SW 1271 (cell line): ENCODE data around the gene CNKSR3.
"Not testable (repeated sequence)": the region's sequence is repeated elsewhere in the genome, so short reads cannot be mapped to it uniquely, and the experiment has no call there.

Experiments used
- DNase-seq, 2 experiments: peaks; one replicate each; lab custom pipeline; 2025; lab: John Stamatoyannopoulos, UW

Gene CNKSR3

DNA sequence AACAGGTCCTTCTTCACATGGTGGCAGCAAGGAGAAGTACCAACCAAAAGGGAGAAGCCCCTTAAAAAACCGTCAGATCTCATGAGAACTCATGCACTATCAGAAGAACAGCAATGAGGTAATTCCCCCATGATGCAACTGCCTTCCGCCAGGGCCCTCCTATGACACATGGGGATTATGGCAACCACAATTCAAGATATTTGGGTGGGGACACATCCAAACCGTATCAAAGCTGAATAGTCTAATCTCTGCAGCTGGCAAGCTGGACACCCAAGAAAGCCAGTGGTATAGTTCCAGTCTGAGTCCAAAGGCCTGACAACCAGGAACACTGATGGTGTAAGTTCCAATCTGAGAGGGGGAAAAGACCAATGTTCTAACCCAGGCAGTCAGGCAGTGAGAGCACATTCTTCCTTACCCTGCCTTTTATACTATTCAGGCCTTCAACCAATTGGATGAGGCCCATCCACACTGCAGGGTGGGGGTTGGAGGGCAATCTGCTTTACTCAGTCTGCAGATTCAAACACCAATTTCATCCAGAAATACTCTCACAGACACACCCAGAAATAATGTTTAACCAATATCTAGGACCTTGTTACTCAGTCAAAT, 17.9 kb upstream of the CNKSR3 start:
- DNase-seq, result no peak

DNA sequence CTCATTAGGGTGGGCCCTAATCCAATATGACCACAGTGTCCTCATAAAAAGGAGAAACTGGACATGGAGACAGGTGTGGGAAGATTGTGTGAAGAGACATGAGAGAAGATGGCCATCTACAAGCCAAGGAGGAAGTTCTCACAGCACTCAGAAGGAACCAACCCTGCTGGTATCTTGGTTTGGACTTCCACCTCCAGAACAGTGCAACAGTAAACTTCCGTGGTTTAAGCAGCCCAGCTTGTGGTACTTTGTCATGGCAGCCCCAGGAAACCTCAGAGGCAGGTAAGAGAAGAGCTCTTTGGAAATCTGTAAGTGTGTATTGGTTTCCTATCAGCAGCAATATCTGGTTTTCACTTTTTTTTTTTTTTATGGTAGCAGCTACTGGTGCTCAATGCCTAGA, 16.5 kb upstream of the CNKSR3 start:
- no peak for DNase-seq

DNA sequence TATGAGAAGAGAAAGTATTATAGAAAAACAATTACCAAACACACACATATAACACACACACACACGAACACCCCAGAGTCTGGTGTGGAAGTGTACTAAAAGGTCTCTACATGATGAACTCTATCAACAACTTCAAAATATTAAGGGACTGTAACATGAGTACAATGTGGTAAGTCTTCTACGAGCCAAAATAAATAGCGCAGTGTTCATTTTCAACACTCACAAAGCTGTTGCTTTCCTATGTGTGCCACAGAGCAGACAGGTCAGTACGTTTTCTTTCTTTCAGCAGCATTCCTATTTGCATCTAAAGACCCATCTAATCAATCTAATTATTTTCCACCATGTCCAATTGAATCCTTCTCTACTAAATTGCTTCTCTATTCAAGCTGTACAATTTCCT, 12.1 kb upstream of the CNKSR3 start:
- DNase-seq, result no peak

DNA sequence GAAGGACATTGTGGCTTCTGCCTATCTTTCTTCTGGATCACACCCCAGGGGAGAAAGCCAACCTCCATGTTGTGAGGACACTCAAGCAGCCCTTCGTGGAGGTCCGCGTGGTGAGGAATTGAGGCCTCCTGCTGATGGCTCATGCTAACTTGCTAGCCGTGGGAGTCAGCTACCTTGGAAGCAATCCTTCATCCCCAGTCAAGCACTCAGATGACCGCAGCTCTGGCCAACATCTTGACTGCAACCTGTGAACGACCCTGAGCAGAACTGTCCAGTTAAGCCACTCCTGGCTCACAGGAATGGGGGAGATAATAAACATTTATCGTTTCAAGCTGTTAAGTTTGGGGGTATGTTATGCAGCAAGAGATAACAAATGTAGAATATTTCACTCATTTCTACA, 10.9 kb upstream of the CNKSR3 start:
- DNase-seq, result no peak

DNA sequence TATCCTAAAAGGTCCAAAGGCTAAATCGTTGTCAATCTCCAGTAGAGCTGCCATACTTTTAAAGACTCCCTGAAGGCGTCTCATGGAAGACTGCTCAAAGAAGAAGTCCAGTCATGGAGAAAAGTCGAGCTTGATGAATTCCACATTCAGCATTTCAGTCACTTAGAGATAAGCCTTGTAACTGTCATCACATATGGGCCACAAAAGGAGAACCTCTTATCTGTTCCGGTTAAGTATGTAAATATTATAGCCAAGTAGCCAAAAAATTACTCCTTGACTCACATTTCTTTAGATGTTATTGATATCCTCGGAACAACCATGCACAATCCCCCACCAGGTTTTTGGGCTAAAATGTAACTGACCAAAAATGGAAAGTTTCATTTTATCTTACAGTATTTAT, 9.8 kb upstream of the CNKSR3 start:
- DNase-seq, result no peak

DNA sequence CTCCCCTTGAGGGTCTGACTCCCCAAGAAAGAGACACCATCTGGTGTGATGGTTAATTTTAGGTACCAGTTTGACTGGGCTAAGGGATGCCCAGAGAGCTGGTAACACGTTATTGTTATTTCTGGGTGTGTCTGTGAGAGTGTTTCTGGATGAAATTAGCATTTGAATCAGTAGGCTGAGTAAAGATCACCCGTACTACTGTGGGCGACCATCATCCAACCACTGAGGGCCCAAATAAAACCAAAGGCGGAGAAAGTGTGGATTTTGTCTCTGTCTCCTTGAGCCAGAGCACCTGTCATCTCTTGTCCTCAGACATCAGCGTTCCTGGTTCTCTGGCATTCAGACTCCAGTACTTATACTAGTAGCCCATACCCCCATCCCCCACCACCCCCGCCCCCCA, 7.9 kb upstream of the CNKSR3 start:
- no peak for DNase-seq

DNA sequence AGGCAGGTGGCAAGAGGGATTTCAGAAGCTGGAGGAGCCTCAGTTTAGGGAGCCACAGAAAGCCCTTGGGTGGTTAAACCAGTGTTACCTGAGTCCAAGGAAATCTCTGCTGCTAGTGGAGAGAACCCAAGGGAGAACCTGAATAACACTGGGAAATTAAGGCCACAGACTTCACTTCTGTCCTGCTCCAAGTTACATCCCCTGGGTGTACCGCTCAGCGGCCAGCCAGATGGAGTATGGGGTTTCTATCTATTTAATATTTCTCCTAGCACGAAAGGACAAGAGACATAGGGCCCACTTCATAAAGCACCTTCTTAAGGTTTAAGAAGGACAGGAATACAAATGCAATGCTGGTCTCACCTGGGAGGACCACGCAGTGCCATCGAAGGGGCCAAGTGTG, 5.8 kb upstream of the CNKSR3 start:
- no peak for DNase-seq

DNA sequence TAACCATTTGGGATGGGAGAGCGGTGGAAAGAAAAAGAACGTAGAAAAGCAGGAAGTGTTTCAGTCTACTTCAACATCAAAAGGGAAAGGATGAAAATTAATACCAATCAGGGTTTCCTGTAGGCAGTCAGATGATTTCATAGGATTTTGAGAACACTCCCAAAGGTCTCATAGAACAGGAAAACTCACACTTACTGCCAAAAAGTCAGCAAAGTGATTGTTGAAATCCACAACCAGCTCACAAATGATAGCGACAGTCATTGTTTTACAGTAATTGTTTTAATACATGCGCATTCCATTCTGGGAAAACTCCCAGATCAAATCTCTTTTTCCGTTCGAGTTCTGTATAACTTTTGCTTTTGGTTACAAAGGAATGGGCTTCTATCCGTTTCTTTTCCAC, 5.3 kb upstream of the CNKSR3 start:
- no peak for DNase-seq

DNA sequence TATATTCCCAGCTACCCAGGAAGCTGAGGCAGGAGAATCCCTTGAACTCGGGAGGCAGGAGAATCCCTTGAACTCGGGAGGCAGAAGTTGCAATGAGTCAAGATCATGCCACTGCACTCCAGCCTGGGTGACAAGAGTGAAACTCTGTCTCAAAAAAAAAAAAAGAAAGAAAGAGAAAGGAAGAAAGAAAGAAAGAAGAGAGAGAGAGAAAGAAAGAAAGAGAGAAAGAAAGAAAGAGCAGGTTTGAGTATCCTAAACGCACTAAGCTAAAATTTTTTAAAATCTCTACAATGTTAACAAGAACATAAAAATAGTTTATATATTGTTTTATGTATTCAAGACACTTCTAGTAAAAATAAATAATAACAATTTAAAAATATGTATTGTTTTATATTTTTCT, 4.6 kb upstream of the CNKSR3 start:
- DNase-seq, result not testable (repeated sequence)

DNA sequence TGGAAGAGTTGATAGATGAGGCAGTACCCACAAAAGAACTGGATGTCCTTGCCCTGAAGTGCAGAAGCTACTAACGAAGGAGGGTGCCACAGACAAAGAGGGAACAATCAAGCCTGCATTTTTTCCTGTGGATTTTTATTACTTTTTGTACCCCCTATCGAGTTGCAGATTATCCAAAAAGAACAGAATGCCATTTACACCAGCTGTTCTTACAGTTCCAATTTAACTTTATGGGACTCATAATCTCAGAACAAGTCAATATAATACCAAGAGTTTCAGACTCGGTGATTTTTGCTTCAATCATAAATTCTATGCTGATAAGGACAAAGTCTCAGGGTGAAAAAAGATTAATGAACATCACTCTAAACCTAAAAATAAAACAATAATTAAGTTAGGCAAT, 4.0 kb upstream of the CNKSR3 start:
- no peak for DNase-seq

DNA sequence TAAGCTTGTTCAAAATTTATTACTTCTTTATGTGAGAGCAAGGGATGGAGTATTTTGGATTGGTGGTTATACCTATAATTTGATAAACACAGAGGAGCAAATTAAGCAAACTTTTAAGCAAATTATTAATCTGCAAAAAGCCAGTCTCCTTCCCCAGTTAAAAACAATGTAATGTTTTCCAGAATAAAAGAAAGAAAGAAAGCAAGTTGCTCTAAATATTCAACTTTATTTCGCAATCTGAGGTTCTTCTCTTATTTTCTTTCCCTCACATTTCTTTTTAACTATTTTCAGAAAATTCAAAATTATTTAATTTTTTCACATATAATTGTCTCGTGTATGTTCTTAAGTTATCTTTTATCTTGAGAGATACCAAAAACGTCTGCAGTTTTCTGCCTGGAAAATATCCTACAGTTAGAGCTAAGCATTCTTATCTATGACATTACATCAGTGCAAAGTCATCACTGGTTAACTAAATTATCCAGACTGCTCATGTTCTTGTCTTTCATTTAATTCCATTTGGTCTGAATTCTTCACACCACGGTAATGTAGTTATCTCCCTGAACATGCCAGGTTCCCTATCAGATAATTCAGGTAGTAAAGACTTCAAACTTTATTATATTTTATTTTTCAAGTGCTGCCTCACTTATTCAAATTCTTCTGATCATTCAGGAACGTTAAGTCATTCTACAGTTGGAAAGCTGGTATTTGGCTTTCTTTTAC, 3.3 kb upstream of the CNKSR3 start:
- DNase-seq, result no peak

DNA sequence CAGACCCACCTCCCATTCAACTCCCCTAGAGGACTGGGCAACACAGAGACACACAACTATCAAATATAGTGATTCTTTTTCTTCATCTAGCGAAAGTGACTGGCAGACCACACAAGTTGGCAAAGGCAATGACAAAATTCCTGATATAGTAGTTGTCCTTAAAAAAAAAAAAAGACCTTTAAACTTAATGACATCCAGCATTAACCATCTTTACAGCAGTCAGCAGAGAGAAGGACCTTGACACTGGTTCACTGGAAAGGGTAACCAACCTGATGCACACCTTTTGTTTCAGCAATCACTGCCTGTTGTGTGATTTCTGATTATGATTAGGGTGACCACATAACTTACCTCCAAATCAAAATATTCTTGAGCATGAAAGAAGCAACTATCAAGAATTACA, 1.7 kb upstream of the CNKSR3 start:
- DNase-seq, result no peak

DNA sequence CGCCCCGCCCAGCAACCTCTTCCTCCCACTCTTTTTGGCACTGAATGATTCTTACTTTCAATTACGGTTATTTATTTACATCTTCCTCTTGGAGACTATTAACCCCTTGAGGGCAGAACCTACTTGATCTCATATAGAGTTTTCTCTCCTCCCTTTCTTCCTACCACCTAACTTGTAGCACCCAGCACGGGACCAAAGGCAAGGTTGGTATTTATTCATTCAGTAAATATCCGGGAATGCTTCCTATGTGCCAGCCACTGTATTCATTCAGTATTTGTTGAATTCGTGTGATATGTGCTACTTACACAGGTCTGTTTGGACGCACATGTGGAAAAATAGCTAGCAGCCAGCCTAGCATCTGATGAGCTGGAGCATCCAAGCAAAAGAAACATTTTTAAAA, 1.3 kb upstream of the CNKSR3 start:
- DNase-seq, result no peak

DNA sequence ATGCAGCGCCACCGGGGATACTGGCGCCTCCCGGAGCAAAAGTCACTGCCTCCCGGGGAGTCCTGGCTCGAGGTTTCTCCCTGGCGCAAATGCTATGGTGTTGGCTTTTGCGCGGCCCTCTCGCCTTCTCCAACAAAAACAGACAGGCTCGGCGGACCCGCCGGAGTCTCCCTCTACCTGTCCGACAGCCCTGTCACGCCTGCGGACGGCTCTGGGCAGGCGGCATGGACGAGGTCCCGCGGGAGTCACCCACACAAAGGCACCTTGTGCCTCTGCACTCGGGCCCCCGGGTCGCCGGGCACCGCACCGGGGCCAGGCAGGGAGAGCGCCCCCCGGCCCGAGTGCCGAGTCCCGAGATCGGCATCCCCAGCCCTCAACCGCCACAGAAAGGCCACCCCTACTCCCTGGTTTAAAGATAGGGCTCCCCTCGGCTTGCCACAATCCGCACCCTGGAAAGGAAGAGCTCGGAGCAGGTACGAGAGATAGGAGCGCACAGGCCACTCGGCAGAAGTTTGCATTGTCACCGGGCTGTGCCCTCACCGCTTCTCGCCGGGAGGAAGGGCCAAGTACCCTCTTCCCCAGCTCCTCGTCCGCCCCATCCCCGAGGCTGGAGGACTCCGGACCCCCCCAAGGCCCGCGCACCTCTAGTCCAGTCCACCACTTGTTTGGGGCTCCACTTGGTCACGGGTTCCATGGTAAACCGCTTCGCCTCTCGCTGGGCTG, 903 bp downstream of the CNKSR3 start:
- DNase-seq, result peak in 1 of 2 experiments; percentile 49

DNA sequence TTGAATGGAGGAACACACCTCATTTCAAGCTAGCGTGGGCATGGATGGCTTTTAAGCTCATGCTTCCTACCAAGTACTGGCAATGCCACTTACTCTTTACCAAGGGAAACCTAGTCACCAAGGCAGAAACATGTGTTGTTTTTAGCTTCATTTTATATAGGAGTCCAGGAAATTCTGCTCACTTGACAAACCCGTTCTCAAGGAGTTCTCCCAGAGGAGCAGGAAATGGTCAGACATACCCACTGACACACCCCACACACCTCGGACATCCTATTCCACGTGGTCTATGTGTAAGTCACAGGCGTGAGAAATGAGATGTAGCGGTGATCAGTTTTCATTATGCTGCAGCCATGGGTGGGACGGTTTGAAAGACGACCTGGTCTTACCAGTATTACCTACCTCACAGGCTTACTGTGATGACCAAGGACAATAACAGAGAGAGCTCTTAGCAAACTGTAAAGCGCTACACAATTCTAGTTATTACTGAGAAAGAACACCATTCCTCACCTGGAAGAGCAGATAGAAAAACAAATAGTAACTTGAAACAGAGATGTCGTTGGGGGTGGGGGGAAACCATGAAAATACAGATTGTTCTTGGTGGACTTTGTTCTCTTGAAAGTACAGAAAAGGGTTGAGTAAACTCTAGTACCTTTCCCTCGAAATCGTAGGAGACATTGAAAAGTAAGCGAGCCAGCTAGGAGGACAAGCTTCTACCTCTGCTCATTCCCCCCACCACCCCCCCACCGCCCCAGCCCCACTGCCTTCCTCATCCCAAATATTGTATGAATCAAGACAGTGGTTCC, 1.7 kb downstream of the CNKSR3 start:
- no peak for DNase-seq

DNA sequence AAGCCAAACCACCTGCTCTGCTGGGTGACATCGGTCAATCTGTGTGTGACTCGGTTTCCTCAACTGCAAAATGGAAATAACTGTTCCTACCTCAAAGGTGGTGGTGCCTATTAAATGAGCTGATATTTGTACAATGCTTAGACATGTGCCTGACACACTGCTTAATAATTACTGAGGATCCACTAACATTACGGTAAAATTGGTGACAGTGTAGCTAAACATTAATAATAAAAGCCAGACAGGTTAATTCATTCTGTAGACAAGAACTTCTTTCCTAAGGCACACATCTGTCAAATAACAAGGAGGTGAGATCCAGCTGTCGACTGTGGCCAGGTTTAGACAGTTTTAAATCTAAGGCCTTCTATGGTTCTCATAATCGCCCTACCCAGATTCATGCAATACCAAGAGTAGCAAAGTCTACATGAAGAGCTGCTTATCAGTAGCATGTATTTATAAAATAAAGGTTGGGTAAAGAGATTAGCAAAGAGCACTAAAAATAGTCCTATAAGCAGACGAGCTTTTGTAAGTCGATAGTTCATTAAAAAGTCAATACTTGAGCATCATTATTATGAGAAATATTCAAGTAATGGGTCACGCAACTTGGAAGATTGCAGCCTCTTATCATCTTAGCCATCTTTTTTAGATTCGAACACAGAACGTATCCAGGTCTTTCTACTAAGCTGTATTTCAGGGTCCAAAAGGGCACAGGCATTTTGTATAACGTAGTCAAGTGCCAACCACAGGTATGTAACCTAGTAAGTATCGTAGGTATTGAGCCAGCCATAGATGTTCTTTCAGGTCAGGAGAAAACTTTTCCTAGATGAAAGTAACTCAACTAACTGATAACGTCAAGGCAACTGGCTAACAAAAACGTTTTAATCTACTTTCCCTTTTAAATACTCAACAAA, 3.2 kb downstream of the CNKSR3 start:
- DNase-seq, result no peak

DNA sequence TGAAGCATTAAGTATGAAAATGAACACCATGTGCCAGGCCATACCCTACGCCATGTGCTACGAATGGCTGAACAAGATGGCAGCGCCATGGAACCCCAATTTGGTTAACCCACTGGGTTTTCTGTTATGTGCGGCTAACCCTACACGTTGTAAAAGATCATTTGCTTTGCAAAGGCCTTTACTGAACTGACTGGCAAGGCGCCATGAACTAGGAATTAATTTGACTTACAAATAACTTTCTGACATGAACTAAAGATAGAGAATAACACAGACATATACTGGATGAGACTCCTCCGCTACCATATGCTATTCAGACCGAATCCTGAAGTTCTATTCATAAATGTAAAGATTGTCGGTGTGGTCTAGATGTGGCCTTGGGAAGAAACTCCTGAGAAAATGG, 3.9 kb downstream of the CNKSR3 start:
- no peak for DNase-seq

DNA sequence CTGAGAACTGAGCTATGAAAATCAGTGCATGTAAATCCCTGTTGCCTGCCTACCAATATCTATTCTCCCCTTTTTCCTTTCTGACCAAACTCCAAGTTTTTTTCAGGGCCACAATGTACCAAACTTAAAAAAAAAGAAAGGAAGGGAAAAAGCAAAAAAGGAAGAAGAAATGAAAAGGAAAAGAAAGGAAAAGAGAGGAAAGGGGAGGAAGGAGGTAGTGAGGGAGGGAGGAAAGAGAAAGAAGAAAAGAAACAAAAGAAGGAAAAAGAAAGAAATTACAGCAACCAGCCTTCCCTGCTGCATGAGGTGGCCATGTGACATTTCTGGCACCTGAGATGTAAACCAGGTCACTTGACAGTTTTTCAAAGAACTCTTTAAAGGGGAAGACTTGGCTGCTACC, 4.4 kb downstream of the CNKSR3 start:
- no peak for DNase-seq

DNA sequence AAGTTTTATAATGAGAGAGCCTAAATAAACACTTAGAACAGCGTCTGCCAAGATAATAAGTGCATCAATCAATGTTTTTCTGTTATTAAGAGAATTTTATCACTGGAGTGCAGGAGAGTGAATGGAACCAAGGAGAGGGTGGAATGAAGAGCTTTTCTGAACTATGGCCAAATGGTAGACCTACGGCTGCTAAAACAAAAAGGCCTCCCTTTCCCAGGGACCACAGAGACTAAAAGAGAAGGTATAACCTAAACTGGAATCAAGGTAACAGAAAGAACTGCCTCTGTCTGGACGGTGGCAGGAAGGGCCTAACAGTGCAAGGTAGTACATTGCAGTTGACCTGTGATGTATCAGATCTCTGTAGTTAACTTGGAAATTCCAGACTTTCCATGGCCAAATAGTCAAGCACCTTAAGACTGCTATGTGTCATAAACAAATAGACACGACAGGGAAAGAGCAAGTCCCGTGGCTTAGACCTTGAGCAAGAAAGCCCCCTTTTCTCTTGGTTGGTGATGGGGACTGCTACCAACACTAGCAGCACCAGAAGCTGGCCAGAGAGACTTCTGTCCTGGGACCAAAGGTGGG, 5.5 kb downstream of the CNKSR3 start:
- DNase-seq, result no peak

DNA sequence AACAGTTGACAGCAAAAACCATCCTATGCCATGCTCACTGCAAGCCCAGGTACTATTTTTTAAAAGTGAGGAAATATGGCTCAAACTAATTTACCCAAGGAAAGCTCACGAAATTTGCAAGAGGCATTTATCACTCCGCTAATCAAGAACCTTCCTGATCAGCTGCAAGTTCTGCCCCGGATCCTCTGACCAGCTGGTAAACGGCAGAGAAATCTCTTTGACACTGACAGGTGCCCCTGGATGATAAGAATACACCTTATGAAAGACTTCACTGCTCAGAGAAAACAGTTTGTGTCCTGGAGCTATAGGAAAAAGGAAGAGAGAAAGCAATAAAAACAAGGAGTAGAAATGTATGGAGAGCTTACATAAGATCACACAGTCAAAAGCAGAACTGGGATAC, 6.4 kb downstream of the CNKSR3 start:
- DNase-seq, result no peak

DNA sequence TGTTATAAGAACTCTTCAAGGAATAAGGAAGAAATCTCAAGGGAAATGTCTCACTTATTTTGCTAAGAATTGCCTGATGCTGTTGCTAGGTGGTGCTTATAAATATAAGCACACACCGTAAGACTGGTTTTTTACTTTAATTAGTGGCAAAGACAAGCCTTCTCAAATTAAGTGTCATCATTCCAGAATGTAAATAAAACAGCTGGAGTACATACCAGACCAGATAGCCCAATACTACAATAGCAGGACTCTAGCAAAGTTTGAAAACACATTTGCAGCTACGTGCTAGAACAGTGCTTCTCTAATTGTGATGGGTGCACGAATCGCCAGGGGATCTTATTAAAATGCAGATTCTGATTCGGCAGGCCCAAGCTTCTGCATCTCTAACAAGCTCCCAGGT, 6.8 kb downstream of the CNKSR3 start:
- no peak for DNase-seq
